GM23338 (cell line): ENCODE results near the gene POU2AF2.

Source experiments
- CTCF ChIP-seq, 2 experiments: fragments of 200-600 bp in 1 of 2; sonication (generic) in 1 of 2; conservative IDR thresholded peaks; 2 replicates each; pipeline versions ENCODE4 v1.5.1 to v1.6.1; 2016 to 2017; ENCODE audit warnings: antibody characterized with exemption in 2 of 2, low read depth in 2 of 2, mild to moderate bottlenecking in 2 of 2, moderate library complexity in 1 of 2
- EZH2 ChIP-seq: fragments of 200-600 bp; sonication (generic); IDR thresholded peaks from one replicate; pipeline ENCODE4 v1.8.0; 2017; ENCODE audit warnings: antibody characterized with exemption, mild to moderate bottlenecking, low read depth; ENCODE audit not compliant: unreplicated experiment

- TF ChIP-seq EZH2: no peak
- TF ChIP-seq CTCF (conservative IDR thresholded peaks at IDR 0.05; ENCODE audit: low read depth in 2 of 2): no peak
Measured at GRCh38 chr11:111206472-111206871, 39.1 kb upstream of the POU2AF2 start.
